ENCODE data around the gene ASPG.

GRCh38 chr14:104048758-104049507 is 36.6 kb upstream of the ASPG start:
- no peak for TF ChIP-seq CTCF (IDR thresholded peaks at IDR 0.05; ENCODE audit: insufficient read depth, low read length, poor library complexity, severe bottlenecking)
- no peak for TF ChIP-seq EZH2phosphoT487 (conservative IDR thresholded peaks at IDR 0.05; ENCODE audit: low read length)
